ENCODE data around the gene GSC2. TPM values are rescaled to one million over a fixed set of nuclear protein-coding genes. Genes with fewer than 3 reads are reported as not detected.
A peak's percentile ranks its signal among the peaks of the same experiment; 100 is the strongest.

GSC2 gene
- total and polyA plus RNA-seq, 9 of the 15 experiments (the other 6 are each of a cell fraction or from before 2014, with no cell fraction given) = not detected

GRCh38 chr22:19172213-19173046, 22.3 kb upstream of the GSC2 start (continued):
- TF ChIP-seq, protein P1, sequence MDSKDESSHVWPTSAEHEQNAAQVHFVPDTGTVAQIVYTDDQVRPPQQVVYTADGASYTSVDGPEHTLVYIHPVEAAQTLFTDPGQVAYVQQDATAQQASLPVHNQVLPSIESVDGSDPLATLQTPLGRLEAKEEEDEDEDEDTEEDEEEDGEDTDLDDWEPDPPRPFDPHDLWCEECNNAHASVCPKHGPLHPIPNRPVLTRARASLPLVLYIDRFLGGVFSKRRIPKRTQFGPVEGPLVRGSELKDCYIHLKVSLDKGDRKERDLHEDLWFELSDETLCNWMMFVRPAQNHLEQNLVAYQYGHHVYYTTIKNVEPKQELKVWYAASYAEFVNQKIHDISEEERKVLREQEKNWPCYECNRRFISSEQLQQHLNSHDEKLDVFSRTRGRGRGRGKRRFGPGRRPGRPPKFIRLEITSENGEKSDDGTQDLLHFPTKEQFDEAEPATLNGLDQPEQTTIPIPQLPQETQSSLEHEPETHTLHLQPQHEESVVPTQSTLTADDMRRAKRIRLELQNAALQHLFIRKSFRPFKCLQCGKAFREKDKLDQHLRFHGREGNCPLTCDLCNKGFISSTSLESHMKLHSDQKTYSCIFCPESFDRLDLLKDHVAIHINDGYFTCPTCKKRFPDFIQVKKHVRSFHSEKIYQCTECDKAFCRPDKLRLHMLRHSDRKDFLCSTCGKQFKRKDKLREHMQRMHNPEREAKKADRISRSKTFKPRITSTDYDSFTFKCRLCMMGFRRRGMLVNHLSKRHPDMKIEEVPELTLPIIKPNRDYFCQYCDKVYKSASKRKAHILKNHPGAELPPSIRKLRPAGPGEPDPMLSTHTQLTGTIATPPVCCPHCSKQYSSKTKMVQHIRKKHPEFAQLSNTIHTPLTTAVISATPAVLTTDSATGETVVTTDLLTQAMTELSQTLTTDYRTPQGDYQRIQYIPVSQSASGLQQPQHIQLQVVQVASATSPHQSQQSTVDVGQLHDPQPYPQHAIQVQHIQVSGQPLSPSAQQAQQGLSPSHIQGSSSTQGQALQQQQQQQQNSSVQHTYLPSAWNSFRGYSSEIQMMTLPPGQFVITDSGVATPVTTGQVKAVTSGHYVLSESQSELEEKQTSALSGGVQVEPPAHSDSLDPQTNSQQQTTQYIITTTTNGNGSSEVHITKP (IDR thresholded peaks at IDR 0.05; ENCODE audit: partially characterized antibody) = no peak
- TF ChIP-seq ZBTB11 (CRISPR knock-in tag; IDR thresholded peaks at IDR 0.05) (no peak), HMG20B (CRISPR knock-in tag; IDR thresholded peaks at IDR 0.05) (no peak), ZNF274 (IDR thresholded peaks at IDR 0.05; ENCODE audit: borderline replicate concordance, low read depth, low read length) (no peak), HOXB6 (CRISPR knock-in tag; IDR thresholded peaks at IDR 0.05; ENCODE audit: borderline replicate concordance) (no peak; the same call in 1 of the 2 replicates), ZNF3 (CRISPR knock-in tag; IDR thresholded peaks at IDR 0.05) (no peak), JUNB (CRISPR knock-in tag; conservative IDR thresholded peaks at IDR 0.05) (no peak), CTCF (IDR thresholded peaks at IDR 0.05 in 2 of 3, conservative IDR thresholded peaks at IDR 0.05 in 1 of 3; ENCODE audit: insufficient read depth in 2 of 3, low read depth in 1 of 3, low read length in 3 of 3) (0 out of 6 replicates have a peak, but pooled peaks of 2 of the 3 experiments have one; percentile 3 to 6), EP400 (IDR thresholded peaks at IDR 0.05) (no peak)
- TF ChIP-seq, protein P2, sequence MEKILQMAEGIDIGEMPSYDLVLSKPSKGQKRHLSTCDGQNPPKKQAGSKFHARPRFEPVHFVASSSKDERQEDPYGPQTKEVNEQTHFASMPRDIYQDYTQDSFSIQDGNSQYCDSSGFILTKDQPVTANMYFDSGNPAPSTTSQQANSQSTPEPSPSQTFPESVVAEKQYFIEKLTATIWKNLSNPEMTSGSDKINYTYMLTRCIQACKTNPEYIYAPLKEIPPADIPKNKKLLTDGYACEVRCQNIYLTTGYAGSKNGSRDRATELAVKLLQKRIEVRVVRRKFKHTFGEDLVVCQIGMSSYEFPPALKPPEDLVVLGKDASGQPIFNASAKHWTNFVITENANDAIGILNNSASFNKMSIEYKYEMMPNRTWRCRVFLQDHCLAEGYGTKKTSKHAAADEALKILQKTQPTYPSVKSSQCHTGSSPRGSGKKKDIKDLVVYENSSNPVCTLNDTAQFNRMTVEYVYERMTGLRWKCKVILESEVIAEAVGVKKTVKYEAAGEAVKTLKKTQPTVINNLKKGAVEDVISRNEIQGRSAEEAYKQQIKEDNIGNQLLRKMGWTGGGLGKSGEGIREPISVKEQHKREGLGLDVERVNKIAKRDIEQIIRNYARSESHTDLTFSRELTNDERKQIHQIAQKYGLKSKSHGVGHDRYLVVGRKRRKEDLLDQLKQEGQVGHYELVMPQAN (IDR thresholded peaks at IDR 0.05; ENCODE audit: borderline replicate concordance) = no peak
- TF ChIP-seq, protein P3, sequence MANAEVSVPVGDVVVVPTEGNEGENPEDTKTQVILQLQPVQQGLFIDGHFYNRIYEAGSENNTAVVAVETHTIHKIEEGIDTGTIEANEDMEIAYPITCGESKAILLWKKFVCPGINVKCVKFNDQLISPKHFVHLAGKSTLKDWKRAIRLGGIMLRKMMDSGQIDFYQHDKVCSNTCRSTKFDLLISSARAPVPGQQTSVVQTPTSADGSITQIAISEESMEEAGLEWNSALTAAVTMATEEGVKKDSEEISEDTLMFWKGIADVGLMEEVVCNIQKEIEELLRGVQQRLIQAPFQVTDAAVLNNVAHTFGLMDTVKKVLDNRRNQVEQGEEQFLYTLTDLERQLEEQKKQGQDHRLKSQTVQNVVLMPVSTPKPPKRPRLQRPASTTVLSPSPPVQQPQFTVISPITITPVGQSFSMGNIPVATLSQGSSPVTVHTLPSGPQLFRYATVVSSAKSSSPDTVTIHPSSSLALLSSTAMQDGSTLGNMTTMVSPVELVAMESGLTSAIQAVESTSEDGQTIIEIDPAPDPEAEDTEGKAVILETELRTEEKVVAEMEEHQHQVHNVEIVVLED (CRISPR knock-in tag; IDR thresholded peaks at IDR 0.05) = no peak

Data from K562 (cell line).